HG03571 (cell line): Measurements from ENCODE around the gene ETFA.
"Not testable (repeated sequence)": the region's sequence is repeated elsewhere in the genome, so short reads cannot be mapped to it uniquely, and the experiment has no call there.

Experiments used
- ATAC-seq: cut with Tn5 transposase; IDR thresholded peaks from one replicate; pipeline ENCODE4 v1.9.1; 2021; ENCODE audit not compliant: unreplicated experiment

ETFA gene

DNA sequence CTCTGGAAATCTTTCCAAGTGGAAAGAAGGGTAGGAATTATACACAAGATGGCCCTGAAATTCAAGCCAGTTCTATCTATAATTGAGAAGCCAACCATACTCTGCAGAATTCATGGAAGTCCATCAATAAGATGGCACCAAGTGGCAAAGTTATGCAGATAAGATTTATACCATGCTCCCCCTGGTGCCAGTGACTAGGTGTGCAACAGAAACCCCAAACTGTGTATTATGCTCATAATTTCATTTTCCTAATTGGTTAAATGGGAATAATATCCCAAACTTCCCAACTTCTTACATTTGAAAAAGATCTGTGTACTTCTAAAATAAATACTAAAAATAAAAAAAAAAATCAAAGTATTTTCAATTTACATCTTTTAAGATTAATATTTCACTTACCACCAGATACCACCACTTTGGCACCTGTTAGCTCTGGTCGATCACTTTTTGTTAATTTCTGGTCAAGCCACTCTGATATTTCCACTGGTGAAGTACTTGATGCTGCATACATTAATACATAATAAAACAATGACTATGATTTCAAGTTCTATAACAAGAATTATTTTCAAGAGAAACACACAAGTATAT lies 25.9 kb downstream of the ETFA start:
- ATAC-seq, result no peak

DNA sequence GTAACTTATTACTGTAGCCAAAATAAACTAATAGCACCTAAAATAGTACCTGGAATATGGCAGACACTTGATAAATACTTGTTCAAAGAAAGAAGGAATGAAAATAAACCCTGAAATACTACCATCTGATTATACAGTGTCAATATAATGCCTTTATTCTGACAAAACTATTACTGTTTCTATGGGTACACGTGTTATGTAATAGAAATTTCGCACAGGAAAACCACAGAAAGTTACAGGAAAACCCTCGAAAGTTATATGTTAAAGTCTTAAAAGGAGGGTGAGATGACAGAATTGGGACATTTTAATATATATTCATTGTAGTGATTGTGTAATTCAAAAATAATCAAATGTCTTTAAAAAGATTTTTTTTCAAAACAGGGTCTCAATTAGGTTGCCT lies 28.8 kb downstream of the ETFA start:
- ATAC-seq, result no peak

DNA sequence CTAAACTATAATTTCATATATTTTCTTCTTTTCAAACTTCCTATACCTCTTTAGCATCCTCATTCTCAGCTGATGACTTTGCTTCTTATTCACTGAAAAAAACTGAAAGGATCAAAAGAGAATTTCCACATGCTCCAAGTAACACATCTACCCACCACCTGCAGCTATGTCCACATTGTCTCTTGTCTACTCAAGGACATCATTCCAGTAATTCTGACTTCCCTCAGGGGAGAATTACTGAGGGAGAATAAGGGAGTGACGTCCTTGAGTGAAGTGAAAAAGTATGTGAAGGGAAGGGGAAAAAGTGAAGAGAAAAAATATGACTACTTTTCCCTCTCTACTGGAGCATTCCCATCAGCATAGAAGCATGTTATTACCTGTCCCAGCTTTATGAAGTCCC lies 32.6 kb downstream of the ETFA start:
- no peak for ATAC-seq

DNA sequence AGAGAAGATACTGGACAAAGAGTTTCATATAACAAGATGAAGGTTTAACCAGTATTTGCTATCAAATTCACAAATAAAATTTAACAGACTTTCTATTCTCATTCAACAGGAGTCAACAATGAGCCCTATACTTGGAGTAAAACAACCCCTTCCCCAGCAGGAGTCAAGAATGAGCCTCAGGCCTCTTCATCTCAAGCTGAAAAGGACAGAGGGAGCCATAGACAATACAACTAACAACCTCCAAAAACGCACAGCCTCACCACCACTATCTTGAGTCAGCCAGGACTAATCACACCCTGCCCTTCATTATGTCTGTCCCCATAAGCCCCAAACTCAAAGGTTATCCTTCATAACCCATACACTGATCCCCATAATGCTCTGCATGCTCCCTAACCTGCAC lies 36.4 kb downstream of the ETFA start:
- ATAC-seq, result no peak

DNA sequence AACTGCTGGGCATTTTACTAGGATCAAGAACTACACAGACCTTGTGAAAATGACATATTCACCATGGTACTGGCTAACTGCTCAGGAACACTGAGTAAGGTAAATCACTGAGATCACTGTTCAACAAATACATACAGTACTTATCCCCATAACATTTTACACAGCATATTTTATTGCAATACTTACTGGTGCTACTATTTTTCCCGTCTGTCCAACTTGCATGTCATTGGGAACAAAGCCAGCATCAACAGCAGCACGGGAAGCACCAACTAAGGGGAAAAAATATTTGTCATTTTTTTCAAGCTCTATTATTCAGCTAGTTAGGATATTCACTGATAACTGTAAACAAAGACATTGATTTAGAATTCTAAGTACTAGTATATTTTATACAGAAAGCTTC lies 37.0 kb downstream of the ETFA start:
- no peak for ATAC-seq

DNA sequence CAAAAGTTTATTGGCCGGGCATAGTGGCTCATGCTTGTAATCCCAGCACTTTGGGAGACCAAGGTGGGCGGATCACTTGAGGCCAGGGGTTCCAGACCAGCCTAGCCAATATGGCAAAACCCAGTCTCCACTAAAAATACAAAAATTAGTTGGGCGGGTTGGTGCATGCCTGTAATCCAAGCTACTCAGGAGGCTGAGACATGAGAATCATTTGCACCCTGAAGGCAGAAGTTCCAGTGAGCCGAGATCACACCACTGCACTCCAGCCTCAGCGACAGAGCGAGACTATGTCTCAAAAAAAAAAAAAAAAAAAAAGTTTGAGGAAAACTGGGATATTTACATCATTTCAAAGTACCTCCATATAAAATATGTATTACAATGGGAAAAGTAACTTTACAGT lies 40.4 kb downstream of the ETFA start:
- no peak for ATAC-seq

DNA sequence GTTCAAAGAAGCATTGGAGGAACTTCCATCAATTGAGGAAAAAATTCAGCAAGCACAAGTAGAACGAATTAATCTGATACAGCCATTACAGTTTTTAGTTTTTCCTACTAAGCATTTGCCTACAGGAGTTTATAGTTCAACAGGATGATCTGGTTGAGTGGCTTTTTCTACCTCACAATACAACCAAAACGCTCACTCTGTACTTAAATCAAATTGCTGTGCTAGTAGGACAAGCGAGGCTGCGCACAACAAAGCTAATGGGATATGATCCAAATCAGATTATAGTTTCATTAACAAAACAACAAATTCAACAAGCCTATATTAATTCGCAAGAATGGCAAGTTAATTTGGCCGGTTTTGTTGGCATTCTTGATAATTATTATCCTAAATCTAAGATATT lies 44.2 kb downstream of the ETFA start:
- no peak for ATAC-seq

DNA sequence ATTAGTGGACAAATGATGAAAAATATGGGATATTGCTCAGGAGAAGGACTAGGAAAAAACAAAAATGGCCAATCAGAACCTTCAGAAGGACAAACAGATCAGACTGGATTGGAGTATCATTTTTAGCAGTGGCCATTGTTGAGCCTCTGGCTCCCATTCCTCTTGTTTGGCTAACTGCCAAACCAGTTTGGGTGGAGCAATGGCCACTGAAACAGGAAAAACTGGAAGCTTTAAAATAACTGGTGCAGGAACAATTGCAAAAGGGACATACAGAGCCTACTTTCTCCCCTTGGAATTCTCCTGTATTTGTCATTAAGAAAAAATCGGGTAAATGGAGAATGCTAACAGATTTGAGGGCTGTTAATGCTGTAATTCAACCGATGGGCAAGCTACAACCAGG lies 45.5 kb downstream of the ETFA start:
- ATAC-seq, result not testable (repeated sequence)

DNA sequence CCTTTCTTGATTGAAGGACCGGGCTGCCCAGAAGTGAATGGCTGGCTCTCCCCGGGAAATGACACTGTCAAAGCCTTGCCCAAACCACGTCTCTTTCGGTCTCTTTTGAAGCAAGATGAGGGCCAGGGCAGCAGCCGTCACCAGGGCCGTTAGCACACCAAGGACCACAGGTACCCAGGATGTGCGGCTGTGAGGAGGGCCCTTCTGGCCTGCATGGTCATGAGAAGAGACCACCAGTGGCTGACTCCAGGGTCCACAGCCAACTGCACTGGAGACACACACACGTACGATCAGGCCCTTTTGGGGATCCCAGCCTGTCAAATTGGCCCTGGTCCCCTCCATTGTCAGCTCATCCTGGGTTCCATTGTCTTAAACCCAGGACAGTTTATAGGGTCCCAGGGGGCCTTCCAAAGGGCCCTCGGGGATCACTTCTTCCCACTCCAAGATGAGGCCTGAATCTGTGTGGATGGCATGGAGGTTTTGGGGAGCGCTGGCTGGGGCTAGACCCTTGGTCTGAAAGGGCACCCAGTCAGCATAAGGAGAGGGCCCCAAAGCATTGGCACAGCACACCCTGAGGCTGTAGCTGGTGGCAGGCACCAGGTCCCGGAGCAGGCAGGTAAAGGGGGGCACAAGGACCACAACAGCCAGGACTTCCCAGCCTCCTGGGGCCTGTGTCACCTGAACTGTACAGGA lies 50.9 kb downstream of the ETFA start:
- ATAC-seq, result no peak

DNA sequence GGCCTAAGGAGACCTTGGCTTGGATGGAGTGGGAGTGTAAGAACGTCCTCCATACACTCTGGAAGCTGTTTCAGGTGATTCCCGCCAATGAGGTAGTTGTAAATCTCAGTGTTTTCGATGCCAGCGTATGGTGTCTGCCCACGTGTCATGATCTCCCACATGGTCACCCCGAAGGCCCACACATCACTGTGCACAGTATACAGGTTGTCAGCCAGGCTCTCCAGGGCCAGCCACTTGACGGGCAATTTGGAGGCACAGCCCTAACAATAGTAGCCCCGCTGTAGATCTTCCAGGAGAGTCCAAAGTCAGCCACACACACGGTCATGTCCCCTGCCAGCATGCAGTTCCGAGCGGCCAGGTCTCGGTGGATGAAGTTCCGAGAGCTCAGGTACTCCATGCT lies 51.9 kb downstream of the ETFA start:
- no peak for ATAC-seq

DNA sequence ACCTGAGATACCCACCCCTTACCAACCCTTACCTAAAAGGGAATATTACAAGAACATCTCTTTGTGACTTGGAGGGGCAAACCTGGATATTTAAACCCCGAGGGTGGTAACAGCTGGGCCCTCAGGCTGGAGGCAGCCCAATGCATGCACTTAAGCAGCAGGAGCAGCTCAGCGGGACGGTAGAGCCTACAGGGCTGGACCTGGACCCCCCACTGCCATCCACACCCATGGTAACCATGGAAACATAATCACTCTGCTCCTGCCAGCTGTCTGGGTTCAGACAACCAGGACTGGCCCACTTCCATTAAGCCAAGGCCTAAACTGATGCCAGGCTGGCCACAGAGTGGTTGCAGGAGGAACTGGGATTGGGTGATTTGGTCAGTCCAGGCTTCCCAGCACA lies 52.8 kb downstream of the ETFA start:
- ATAC-seq, result no peak

DNA sequence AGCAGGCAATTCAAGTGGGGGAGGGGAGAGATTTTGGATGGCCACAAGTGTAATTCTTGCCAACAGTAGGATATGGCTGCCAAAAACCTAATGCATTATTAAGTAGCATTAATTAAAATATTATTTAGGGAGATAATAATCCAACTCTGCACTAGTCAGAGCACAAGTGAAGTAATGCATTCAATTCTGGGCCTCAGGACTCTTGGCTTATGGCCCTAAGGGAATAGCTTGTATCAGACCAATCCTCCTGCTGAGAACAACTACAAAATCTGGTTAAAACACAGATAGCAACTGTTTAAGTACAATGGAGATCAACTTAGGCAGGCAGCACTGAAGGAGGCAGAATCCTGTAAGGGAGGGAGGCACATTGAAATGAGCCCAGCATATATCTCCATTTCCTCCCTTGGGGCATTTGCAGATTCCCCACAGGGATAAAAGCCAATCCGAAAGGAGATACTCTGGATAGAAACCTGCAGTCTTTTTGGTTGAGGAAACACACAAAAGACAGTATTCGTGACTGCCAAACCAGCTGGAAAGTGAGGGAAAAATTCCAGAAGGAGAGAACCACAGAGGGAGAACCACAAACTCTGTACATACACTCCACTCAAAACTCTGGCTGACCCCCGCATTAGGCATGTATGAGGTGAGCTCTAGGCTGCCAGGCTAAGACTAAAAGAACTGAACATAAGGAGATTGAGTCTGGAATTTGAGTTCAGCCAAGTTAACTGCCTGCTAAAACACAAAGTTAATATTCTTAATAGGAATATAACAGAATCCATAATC lies 57.4 kb downstream of the ETFA start:
- ATAC-seq, result no peak

DNA sequence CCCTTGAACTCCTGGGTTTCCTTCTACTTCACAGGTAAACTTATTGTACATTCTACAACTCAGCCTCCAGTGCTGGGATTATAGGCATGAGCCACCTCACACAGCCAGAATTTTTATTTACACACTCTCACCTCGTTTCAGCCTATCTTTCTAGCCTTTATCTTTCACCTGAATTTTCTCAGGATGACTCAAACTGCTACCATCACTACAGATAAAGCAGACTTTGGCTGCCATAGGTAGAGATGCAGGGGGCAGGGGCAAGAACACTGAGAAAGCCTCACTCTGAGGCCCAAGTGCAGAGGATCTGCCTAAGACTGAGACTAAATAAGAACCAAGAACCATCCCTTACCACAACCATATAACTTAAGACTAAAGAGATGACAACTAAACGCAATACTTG lies 59.0 kb downstream of the ETFA start:
- no peak for ATAC-seq

DNA sequence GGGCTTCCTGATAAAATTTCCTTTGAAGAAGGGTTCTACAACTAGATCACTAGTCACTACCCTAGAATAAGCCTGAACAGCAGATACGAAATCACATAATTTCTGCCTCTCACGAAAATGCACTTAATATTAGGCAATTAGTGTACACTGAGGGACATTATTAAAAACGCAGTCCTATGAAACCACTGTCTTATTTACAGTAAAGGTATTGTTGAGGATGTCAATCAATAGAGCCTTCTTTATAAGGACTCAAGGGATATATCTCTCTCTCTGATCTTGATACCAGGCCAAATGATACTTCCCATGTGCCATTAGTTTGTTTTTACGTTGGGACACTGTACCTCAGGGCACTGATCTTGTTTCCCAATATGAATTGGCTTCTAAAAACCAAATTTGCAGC lies 59.6 kb downstream of the ETFA start:
- no peak for ATAC-seq

DNA sequence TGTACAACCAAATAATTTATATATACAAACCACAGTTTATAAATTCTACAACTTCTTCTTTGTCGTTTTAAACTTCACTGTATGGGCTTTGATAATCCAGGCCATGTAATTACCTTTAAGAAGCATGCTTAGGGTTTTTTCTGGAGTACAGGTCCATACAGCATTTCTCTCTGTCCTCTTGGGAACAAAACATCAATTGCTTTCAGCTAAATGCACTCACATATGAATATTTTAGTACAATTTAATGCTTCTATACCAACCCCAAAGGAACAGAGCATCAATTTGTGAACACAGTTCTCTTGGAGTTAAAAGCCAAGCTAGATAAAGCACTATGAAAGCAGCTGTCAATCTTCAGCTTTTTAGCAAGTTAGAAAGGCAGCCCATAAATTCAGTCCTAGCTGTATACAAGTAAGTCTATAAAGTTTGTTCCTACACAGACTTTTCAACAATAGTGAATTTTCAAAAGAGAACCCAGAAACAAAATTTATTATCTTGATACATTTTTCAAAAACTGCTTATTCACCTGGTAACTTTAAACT lies 66.1 kb downstream of the ETFA start:
- no peak for ATAC-seq

DNA sequence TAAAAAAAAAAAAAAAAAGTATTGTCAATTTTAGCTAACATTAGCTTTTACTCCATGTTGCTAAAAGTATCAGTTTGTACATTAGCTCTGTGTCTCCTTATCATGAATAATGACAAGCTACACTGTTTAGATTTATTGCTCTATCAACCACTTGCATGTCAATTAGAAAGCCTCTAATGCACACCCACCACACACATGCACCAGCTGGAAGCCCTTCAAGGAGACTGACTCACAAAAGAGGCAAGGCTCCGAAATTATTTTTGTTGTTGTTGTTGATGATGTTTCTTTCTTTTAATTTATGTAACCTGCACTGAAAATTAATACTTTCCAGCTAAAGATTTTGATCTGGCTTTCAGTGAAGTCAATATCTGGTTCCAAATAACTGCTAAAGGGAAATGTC lies 71.5 kb downstream of the ETFA start:
- ATAC-seq, result no peak

DNA sequence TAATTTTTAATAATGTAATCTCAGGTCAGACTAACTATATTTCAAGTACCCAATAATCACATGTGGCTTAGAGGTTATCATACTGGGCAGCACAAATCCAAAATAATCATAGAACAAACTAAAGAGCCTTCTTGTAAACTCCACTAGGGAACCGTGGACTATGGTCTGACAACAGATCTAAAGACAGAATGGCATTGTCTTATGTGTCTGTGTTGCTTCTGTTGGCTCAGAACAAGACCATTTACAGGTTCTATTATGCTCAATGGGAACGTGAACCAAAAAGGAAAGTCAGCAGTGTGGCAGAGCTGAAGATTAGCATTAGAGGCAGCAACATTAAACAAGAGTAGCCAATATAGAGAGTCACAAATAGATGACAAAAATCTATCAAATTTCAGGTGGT lies 74.9 kb downstream of the ETFA start:
- ATAC-seq, result no peak

DNA sequence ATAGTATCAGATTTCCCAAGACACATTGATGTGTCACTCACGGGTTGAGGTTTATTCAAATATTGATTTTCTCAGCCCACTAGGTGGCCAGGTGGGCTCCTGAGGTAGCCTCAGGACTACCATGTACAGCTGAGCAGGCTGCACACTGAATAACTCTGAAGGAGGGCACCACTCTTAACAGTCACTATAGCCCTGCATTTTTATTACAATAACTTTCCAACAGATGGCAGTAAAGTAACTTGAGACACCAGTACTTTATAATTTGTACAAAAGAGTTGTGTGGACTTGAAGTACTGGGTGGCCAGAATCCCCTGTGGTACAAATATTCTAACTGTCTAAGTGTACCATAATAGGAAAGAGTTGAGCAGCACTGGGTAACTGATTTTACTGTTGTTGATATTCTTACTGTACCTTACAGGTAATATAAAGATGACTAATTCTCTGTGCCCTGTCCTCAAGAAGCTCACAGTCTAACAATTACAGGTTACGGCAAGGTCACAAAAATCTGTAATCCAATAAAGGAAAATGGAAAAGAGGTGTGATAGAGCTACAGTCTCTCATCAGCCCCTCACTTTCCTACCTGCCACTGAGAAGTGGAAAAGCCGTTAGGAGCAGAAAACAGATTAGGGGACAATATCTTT lies 76.0 kb downstream of the ETFA start:
- ATAC-seq, result no peak

DNA sequence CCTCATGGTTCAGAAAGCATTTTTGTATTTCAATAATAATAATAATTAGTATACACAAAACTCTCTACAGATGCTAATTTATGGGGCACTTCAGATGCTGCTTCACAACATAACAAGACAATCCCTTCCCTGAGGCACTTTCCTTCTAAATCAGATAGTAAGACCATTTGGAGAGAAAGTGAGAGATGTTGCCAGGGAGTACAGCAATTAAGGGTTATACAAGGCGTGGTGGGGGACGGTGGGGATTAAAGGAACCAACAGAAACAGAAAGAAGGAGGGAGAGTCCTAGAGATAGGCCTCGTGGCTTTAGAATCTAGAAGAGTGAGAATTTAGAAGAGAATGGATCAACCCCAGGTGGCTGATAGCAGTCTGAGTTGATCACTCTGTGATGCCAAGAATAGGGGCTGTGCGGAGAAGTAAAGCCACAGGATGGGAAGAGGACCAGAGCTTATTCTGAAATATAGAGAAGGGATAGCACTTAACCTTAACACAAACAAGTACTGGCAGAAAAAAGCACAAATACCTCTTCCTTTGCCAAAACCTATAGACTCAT lies 76.9 kb downstream of the ETFA start:
- ATAC-seq, result no peak

DNA sequence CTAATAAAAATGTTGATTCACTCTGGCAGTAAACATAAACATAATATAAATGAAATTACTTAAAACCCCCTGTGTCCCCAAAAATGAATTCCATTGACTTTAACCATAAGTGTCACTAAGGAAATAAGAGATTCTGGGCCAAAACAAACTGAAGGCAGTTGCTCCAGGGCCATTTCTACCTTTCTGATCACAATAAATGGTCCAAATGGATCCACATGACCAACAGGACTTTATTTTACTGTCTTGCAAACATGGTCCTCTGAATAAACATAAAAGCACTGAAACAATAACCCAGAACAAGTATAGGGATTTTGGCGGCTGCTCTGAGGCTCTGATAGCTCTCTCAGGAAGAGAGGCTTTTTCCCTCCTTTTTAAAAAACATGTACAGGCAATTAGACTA lies 77.3 kb downstream of the ETFA start:
- no peak for ATAC-seq

DNA sequence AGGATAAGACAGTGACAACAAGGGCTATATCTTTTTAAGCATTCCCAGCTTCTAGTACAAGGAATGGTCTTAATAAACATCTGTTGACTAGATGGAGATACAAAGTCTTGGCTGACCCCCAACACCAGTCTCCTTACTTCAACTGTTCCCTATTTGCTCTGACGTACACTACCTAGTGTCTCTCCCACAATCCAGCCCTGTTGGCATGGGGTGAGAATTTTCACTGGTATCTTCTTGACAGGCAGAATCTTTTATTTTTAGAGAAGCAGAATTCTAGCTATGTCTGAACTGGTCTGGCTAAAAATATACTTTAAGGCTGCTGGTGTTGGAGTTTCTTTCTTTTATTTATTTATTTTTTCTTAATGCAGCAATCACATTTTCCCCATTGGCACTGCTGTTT lies 82.0 kb downstream of the ETFA start:
- no peak for ATAC-seq
